HG02798 (cell line): Measurements from ENCODE around the gene FCGR3A.
"Not testable (repeated sequence)": the region's sequence is repeated elsewhere in the genome, so short reads cannot be mapped to it uniquely, and the experiment has no call there.

Experiments
- ATAC-seq: cut with Tn5 transposase; IDR thresholded peaks from one replicate; pipeline ENCODE4 v1.9.1; 2021; ENCODE audit warnings: mild to moderate bottlenecking; ENCODE audit not compliant: unreplicated experiment, poor library complexity

FCGR3A gene

DNA sequence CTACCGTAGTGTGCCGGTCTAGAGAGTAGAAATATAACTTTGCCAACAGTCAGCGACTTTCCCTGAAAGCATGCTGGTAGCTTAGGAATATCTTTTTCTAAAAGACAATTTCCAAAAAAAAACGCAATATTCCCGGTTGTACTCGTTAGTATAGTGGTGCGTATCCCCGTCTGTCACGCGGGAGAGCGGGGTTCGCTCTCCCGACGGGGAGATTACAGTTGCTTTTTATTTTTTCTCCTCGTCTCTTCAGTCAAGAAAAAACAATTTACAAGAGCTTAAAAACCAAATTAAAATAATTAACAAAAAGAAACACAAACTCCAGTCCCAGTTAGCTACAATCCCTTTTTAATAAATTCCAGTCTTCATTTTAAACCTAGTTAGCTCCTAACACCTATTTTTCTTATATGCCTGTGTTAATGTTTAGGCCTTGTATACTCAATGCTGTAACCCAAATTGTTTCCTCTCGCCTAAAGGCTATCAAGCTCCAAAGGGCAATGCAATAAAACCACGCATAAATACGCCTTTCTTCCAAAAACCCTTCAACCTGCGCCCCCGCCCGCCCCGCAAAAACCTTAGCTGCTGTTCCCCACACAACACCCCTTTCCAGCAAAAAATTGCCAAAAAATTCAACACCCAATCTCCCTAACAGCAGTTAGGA, 17.5 kb downstream of the FCGR3A start:
- no peak for ATAC-seq

DNA sequence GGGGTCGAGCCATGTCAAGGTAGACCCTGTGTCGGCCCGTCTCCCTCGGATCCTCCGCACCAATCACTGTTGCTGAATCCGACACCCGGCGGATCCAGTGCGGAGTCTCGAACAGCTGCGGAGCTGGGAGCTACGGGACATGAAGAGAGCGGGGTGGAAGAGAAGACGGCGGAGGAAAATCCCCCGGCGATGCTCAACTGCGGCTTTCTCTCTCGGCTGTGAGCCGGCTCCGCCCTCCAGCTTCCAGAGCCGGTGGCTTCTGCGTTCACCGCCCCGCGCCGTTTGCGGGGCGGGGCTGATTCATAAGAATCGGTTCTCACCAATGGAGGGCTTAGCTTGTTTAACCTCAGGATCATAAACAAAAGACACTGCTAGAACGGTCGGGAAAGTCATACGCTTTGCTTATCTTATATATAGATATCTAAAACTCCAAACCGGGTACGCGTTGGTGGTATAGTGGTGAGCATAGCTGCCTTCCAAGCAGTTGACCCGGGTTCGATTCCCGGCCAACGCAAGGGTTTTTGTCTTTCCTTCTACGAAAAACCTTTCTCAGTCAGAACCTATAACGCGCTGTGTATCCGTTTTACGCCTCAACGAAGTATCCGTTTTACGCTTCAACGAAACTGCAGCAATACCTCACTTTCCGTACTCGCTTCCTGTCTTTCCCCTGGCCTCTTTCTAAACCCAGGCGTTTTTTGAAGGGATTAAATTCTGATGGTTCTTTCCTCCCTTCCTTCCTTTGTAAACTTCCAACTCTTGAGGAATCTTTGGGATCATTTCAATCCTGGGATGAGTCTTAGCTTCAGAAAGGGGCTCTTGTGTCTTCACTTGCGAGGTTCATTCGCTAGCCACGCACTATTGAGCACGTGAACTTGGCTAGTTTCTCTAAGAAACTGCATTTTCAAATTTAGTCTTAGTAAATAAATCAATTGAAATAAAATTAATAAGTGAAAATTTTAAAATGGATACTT, 18.7 kb downstream of the FCGR3A start:
- peak; percentile 73 for ATAC-seq

DNA sequence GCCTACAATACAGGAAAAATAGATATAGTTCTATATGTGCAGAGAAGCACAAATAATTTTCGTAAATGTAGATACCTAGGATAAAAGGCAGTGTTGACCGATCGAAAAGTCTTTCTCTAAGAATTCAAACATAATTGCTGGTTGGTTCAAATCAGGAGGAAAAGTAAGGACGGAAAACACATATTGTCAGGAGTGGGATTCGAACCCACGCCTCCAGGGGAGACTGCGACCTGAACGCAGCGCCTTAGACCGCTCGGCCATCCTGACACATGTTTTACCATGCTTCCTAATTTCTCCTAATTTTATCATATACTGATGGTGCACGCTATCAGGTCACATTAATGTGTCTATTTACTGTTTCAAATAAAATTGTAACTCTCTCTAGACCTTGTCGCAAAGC, 19.5 kb downstream of the FCGR3A start:
- ATAC-seq, result peak; percentile 35

DNA sequence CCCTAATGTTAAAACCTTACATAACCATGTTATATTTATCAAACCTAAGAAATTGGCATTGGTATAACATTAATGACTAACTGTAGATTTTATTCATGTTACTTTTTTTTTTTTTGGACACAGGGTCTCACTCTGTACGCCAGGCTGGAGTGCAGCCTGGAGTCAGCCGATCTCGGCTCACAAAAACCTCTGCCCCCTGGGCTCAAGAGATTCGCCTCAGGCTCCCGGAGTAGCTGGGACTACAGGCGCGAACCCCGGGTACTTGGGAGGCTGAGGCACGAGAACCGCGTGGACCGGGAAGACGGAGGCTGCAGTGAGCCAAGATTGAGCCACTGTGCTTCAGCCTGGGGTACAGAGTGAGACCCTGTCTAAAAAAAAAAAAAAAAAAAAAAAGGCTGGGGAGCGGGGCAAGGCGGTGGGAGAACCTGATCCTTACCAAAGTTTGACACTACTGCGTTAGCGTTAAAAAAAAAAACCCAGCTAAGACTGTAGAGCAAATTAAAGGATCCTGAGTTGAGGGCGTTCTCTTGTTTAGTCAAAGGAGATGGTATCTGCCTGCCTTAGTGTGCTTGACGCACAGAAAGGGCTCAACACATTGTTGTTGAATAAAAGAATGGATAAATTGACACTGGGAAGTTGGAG, 20.0 kb downstream of the FCGR3A start:
- not testable (repeated sequence) for ATAC-seq

- ATAC-seq, result not testable (repeated sequence)
Observed at GRCh38 chr1:161528550-161528949, 21.1 kb downstream of the FCGR3A start.

DNA sequence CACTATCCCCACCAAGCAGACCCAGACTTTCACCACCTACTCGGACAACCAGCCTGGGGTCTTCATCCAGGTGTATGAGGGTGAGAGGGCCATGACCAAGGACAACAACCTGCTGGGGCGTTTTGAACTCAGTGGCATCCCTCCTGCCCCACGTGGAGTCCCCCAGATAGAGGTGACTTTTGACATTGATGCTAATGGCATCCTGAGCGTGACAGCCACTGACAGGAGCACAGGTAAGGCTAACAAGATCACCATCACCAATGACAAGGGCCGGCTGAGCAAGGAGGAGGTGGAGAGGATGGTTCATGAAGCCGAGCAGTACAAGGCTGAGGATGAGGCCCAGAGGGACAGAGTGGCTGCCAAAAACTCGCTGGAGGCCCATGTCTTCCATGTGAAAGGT, 23.7 kb downstream of the FCGR3A start:
- ATAC-seq, result not testable (repeated sequence)

GRCh38 chr1:161525321-161525720, 24.3 kb downstream of the FCGR3A start:
- not testable (repeated sequence) for ATAC-seq

- peak; percentile 25 for ATAC-seq
Observed at GRCh38 chr1:161524742-161525291, 24.8 kb downstream of the FCGR3A start.

DNA sequence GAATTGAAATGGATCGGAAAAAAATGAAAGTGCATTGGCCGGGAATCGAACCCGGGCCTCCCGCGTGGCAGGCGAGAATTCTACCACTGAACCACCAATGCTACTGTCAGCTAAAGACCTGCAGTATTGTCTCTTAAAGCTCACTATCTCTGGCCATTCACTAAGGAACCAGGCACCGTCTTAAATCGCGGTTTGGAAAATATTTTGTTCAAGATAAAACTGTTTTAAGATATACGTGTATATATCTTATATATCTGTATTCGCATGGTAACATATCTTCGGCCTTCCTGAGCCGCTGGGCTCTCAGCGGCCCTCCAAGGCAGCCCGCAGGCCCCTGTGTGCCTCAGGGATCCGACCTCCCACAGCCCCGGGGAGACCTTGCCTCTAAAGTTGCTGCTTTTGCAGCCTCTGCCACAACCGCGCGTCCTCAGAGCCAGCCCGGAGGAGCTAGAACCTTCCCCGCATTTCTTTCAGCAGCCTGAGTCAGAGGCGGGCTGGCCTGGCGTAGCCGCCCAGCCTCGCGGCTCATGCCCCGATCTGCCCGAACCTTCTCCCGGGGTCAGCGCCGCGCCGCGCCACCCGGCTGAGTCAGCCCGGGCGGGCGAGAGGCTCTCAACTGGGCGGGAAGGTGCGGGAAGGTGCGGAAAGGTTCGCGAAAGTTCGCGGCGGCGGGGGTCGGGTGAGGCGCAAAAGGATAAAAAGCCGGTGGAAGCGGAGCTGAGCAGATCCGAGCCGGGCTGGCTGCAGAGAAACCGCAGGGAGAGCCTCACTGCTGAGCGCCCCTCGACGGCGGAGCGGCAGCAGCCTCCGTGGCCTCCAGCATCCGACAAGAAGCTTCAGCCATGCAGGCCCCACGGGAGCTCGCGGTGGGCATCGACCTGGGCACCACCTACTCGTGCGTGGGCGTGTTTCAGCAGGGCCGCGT, 25.5 kb downstream of the FCGR3A start, which contains the start of gene HSPA6:
HSPA6 (plus strand) TSS at position 724 of the 925 bp plus-strand sequence; CDS start at position 843, 119 bp downstream.
- peak; percentile 62 for ATAC-seq

GRCh38 chr1:161523041-161523816, 26.4 kb downstream of the FCGR3A start:
- ATAC-seq, result peak; percentile 12

DNA sequence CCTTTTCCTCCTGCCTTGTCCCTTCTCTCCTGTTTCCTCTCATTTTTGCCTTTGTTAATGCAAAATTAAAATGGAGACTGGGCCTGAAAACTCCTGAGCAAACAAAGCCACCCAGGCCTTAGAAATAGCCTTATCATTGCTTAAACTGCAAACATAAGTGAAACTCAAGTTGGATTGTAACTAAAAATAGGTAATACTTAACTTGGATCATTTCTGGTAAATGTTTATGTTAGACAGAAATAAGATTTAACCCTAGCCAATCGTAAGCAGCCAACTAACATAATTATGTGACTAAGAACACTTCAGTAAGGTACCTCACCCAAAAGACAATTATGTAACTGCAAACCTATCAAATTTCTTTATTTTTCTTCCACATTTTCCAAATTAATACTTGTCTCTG, 35.7 kb downstream of the FCGR3A start:
- ATAC-seq, result not testable (repeated sequence)

- not testable (repeated sequence) for ATAC-seq
Observed at GRCh38 chr1:161513448-161513780, 36.2 kb downstream of the FCGR3A start.

GRCh38 chr1:161512636-161513447, 36.8 kb downstream of the FCGR3A start:
- ATAC-seq, result not testable (repeated sequence)

- no peak for ATAC-seq
Observed at GRCh38 chr1:161511756-161512060, 37.9 kb downstream of the FCGR3A start.

DNA sequence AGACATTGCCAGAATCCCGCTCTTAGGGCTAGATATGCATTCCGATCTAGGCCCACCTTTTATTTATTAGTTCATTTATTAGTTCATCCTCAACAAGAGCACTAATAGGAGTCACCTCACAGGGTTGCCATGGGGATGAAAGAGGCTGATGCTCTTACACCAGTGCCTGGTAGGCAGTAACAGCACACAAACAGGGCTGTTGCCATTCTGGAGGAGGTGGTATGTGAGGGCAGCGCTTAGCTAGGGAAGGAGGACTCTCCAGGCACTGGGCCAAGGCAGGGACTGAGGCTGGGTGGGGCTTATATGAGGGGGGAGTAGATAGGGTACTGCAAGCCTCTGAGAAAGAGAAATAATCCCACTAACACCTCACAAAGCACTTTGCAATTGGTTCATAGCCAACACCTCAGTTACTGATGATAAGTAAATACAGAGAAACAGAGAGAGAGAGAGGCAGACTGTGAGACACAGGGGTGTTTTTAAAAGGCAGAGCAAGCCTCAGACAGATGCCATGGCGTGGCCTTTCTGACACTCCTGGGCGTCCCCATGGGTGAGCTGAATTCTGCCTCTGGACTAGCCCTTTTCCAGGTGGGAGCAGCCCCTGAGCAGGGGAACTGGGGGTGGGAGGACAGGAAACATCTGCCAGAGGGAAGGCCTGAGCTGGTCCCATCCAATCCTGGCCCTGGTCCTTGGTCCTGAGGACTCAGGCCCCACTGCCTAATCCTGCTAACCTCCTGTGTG, 38.4 kb downstream of the FCGR3A start:
- no peak for ATAC-seq

DNA sequence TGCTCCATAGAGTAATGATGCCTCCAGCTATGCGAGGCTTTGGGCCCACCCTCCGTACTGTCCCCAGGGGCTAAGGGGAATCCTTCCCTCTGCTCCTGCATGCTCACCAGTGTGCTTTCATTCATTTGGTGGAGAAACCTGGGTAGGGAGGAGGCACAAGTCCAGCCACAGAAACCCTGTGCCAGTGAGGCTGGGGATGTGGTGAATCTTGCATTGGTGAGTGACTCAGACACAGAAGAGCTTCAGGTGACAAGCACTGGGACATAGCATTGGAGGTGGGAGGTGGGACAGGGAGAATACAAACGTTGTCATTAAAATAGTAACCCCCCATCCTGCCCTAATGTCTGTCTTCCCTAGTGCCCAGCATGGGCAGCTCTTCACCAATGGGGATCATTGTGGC, 39.1 kb downstream of the FCGR3A start:
- ATAC-seq, result no peak
